GM19463 (cell line): ENCODE measurements around the gene ZNF316.
"Not testable (repeated sequence)": the region's sequence is repeated elsewhere in the genome, so short reads cannot be mapped to it uniquely, and the experiment has no call there.

Experiments used
- ATAC-seq: cut with Tn5 transposase; IDR thresholded peaks from one replicate; pipeline ENCODE4 v1.9.1; 2021; ENCODE audit warnings: mild to moderate bottlenecking, moderate library complexity; ENCODE audit not compliant: unreplicated experiment

ZNF316 gene

DNA sequence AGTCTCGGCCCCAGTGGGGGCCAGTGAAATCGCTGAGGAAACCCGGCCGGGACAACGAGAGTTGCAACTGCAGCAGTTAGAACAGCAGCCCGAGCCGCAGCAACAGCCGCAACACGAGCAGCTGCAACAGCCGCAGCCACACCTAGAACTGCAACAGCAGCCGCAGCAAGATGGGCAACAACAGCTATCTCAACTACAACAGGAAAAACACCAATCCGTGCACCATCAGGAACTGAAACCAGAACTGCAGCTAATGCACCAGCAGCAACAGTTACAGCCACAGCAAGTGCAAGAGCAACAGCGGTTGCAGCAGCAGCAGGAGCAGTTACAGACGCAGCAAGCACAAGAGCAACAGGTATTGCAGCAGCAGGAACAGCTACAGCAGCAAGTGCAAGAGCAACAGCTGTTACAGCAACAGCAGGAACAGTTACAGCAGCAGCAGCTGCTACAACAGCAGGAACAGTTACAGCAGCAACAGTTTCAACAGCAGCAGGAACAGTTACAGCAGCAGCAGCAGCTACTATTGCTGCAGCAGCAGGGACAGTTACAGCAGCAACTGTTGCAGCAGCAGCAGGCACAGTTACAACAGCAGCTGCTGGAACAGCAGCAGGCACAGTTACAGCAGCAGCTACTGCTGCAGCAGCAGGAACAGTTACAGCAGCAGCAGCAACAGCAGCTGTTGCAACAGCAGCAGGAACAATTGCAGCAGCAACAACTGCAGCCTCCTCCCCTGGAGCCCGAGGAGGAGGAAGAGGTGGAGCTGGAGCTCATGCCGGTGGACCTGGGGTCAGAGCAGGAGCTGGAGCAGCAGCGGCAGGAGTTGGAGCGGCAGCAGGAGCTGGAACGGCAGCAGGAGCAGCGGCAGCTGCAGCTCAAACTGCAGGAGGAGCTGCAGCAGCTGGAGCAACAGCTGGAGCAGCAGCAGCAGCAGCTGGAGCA lies 15.7 kb upstream of the ZNF316 start:
- no peak for ATAC-seq

DNA sequence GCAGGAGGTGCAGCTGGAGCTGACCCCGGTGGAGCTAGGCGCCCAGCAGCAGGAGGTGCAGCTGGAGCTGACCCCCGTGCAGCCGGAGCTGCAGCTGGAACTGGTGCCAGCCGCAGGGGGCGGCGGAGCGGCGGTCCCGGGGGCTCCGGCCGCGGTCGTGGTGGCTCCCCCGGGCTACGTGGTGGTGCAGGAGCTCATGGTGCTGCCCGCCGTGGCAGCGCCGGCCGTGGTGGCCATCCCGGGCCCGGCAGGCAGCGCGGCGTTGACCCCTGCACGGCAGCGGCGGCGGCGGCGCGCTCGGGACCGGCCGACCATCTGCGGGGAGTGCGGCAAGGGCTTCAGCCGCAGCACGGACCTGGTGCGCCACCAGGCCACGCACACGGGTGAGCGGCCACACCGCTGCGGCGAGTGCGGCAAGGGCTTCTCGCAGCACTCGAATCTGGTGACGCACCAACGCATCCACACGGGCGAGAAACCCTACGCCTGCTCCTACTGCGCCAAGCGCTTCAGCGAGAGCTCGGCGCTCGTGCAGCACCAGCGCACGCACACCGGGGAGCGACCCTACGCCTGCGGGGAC lies 14.9 kb upstream of the ZNF316 start:
- ATAC-seq, result no peak

DNA sequence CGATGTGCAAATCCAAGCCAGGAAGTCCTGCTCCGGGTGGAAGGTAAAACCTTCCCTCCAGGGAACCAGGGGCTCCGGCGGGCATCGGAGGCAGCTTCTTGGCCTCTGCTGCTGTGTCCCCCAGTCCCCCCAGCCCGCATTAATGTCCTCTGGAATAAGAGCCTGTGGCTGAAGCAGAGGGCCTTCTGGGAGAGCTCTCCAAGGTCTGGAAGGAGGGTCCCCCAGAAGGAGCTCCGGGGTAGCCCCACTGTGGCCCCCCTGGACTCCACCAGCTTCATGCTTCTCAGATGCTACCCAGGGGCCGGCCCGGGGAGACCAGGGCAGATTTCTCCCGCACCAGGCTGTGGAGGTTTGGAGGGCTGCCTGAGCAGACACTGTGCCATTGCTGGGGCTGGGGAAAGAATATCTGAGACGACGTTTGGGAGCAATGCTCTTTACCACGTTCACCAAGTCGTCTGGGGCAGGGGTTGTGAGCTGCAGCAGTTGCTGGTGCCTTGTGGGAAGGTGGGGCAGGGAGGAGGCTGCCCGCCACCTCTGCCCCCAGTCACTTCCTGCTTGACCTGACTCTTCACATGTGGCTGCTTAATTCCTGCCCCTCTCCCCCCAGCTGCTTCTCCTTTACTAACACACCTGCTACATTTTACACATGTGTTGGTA lies 13.4 kb upstream of the ZNF316 start:
- no peak for ATAC-seq

- ATAC-seq, result no peak
These were observed 12.9 kb upstream of the ZNF316 start for GRCh38 chr7:6624246-6624611.

- ATAC-seq, result no peak
These were observed 9.1 kb upstream of the ZNF316 start for GRCh38 chr7:6628045-6628444.

- no peak for ATAC-seq
These were observed 6.9 kb upstream of the ZNF316 start for GRCh38 chr7:6630007-6630849.

DNA sequence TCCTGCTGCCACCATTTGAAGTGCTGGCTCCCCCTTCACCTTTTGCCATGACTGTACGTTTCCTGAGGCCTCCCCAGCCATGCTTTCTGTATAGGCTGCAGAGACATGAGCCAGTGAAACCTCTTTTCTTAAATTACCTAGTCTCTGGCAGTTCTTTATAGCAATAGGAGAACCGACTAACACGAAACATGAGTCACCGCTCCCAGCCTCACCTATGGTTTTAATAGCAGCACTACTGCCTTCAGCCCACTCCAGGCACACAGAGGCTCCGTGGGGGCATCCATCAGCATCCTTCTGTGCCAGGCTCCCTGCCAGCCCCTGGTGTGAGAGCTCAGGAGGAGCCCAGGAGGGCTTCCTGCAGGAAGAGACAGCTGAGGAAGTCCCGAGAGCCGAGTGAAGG lies 5.5 kb upstream of the ZNF316 start:
- no peak for ATAC-seq

- ATAC-seq, result no peak
These were observed 3.1 kb upstream of the ZNF316 start for GRCh38 chr7:6634021-6634420.

DNA sequence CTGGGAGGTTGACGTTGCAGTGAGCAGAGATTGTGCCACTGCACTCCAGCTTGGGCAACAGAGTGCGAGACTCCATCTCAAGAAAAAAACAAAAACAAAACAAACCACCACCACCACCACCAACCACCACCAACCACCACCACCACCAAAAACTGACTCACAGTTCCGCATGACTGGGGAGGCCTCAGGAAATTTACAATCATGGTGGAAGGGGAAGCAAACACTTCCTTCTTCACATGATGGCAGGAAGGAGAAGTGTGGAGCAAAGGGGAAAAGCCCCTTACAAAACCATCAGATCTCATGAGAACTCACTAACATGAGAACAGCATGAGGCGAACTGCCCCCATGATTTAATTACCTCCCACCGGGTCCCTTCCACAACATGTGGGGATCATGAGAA lies 2.1 kb upstream of the ZNF316 start:
- not testable (repeated sequence) for ATAC-seq

DNA sequence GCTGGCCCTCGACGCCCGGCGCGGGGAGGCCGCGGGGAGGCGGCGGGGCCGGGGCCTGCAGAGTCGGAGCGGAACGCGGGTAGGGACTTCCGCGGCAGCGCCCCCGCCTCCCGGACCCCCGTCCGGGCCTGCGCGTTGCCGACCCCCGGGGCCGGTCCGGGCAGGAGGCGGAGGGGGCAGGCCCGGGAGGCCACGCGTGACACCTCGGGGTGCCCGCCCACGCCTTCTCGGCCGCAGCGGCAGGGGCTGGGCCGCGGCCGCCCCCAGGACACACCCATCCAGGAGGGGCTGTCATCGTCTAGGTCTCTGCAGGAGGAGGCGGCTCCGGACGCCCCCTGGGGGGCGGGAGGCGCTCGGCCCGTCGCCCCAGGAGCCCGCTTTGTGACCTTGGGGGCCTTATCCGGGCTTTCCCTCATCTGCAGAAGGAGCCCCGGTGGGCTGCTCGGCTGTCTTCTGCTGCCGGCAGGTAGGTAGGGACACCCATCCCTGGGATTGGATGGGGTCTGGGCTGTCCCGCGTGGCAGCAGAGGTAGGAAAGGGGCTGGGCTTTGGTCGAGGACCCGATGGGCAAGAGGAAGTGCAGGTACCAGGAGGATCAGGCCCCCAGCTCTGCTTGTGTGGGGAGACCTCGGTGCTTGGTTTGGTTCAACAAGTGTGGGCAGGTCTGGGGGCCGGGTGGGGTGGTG lies 569 bp downstream of the ZNF316 start:
- peak; percentile 78 for ATAC-seq

- ATAC-seq, result no peak
These were observed 1.9 kb downstream of the ZNF316 start for GRCh38 chr7:6639032-6639431.

DNA sequence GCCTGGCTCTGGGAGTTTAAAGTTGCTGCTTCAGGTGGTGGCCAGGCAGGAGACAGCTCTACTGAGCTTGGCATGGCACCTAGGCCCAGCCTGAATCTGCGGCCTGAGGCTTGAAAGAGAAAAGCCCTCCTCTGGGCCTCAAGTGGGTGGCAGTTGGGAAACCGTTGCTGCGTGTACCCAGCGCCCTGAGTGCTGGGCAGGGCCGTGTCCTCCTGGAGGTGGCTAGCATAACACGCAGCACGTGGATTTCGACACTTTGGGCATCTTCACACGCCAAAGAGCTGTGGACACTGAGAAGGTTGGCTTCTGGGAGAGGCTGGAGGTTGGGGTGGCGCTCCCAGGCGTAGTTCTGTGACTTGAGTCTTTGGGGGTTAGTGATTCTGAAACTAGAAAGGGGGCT lies 2.5 kb downstream of the ZNF316 start:
- ATAC-seq, result no peak

DNA sequence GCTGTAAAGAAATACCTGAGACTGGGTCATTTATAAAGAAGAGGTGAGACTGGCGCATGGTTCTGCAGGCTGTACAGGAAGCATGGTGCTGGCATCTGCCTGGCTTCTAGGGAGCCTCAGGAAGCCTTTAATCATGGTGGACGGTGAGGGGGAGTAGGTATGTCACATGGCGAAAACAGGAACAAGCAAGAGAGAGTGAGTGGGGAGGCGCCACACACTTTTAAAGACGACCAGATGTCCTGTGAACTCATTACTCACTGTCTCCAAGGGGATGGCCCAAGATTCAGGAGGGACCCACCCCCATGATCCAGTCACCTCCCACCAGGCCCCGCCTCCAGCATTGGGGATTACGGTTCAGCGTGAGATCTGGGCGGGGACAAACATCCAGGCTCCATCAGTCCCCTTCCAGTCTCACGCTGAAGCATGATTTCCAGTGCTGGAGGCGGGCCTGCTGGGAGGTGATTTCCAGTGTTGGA lies 3.2 kb downstream of the ZNF316 start:
- ATAC-seq, result no peak

- ATAC-seq, result no peak
These were observed 4.4 kb downstream of the ZNF316 start for GRCh38 chr7:6641305-6642035.

DNA sequence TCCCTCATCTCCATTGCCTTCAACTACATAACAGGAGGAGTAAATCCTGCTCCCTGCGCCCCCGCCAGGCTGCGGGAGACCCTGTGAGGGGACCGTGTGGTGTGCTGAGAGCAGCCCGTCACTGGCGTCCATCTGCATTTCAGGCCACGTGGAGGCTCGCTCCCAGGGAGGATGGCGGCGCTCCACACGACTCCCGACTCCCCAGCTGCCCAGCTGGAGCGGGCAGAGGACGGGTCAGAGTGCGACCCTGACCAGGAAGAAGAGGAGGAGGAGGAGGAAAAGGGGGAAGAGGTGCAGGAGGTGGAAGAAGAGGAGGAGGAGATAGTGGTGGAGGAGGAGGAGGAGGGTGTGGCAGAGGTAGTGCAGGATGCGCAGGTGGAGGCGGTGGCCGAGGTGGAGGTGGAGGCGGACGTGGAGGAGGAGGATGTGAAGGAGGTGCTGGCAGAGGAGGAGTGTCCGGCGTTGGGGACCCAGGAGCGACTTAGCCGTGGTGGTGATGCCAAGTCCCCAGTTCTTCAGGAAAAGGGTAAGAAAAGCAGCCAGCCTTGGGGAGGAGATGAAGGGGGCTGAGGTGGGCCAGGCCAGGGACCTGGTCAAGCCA lies 5.2 kb downstream of the ZNF316 start:
- ATAC-seq, result no peak

DNA sequence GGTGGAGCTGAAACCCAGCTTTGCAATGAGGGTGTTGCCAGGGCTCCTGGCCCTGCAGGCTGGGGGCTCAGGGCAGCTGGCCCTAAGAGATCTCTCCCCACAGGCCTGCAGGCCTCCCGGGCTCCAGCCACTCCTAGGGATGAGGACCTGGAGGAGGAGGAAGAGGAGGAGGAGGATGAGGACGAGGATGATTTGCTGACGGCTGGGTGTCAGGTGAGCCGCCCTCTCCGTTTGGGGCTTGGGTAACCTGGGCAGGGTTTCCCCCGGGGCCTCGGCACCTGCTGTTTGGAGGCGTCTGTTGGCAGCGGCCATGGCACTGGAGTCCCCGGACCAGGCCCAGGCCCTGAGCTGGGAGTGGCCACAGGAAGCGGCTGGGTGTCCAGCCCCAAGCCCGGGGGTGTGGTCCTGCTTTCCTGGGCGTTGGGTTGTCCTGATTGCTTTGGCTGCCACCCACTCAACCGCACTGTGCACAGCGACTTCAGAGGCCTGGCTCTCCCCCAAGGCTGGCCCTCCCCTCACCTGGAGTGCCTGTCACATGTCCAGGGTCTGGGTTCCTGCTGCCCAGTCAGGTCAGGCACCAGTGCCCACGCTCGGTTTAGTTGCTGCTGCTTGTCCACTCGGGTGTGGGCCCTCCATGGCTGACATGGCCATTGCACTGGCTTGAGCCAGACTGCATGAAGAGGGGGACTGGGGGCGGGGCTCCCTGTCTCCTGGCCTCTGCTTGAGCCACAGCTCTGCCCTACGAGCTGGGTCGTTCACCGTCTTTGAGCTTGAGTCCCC lies 5.9 kb downstream of the ZNF316 start:
- ATAC-seq, result no peak

DNA sequence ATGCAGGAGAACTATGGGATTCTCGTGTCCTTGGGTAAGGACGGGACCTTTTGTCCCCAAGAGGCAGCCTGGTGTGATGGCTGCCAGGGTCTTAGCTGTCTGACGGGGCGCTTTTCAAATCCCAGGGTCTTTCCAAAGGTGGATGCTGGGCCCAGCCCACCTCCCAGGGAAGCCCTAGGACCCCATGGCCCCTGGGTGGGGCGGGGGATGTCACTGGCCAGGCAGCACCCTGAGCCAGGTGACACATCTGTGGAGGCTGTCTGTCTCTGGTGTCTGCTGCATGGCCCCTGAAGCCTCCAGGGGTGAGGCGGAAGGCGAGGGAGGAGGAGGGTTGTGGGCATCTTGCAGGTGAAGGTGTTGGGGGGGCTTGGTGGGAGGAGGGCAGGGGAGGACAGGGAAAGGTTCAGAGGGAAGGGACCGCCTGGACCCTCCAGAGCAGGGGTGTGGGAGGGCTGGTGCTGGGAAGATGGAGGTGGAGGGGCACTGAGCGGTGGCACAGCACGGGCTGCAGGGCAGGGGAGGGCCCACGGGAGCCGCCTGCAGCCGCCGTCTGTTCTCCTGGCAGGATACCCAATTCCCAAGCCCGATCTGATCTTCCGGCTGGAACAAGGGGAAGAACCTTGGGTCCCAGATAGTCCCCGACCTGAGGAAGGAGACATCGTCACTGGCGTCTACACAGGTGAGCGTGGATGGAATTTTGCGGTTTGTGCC lies 7.0 kb downstream of the ZNF316 start:
- no peak for ATAC-seq

DNA sequence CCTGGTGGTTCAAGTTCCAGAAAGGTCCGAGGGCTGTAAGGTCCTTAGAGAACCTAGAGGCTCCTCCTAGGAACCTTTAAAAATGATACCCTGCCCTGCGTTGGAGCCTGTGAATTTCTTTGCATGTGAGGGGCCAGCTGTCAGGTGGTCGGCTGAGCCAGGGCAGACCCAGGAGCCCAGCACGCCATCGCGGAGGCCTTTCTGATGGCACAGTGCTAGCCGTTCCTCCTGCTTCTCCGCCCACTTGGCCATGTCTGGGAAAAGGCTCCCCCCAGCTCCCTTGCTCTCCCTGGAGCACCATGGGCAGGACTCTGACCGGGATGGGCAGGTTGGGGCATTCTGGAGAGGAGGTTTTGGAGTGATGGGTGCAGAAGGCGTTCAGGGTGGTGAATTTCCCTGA lies 7.6 kb downstream of the ZNF316 start:
- no peak for ATAC-seq
